SK-N-SH treated with all-trans-retinoic acid at 6 μM for 48 hours (cell line): ENCODE measurements around the gene SRGAP1.

Source experiments
- POU6F1 ChIP-seq: fragments of 250-450 bp; sonication (Bioruptor Pico); IDR thresholded peaks from 2 replicates; pipeline ENCODE4 v1.8.0; 2021; ENCODE audit warnings: low read depth, mild to moderate bottlenecking, moderate library complexity, borderline replicate concordance
- PPARA ChIP-seq: fragments of 250-450 bp; sonication (Bioruptor Pico); IDR thresholded peaks from 2 replicates; pipeline ENCODE4 v1.5.0; 2020; ENCODE audit warnings: mild to moderate bottlenecking, borderline replicate concordance

- TF ChIP-seq PPARA (CRISPR knock-in tag), result no peak
- no peak for TF ChIP-seq POU6F1 (CRISPR knock-in tag)
Observed at GRCh38 chr12:63795032-63795687, 49.3 kb upstream of the SRGAP1 start.
